SK-N-MC (cell line): ENCODE results near the gene CRYGN.

ENCODE experiments used
- EZH2 ChIP-seq: fragments of 200-600 bp; sonication (generic); IDR thresholded peaks from one replicate; pipeline ENCODE4 v1.6.1; 2017; ENCODE audit warnings: antibody characterized with exemption
- POLR2AphosphoS5 ChIP-seq: IDR thresholded peaks from 2 replicates; pipeline ENCODE4 v1.6.1; 2012; ENCODE audit warnings: mild to moderate bottlenecking, low read depth, low read length, borderline replicate concordance

- no peak for TF ChIP-seq EZH2
- TF ChIP-seq POLR2AphosphoS5, result no peak
Measured at GRCh38 chr7:151390598-151391357, 49.2 kb downstream of the CRYGN start.
